RWPE2 (cell line): ENCODE results near the gene PPP2R5C.
A peak's percentile ranks its signal among the peaks of the same experiment; 100 is the strongest.
"Not testable (repeated sequence)": the region's sequence is repeated elsewhere in the genome, so short reads cannot be mapped to it uniquely, and the experiment has no call there.

Source experiments
- ATAC-seq: fragments of 200-7000 bp; cut with Tn5 transposase; 3 replicates; pipeline ENCODE4 v1.9.1; 2021; ENCODE audit warnings: low read depth
- DNase-seq: peaks from one replicate; pipeline ENCODE4 v3.0.0-alpha.2; 2020; ENCODE audit warnings: low spot score
- H3K27ac ChIP-seq: fragments of 450-650 bp; 2 replicates; pipeline ENCODE4 v1.5.1; 2017; ENCODE audit warnings: mild to moderate bottlenecking; ENCODE audit not compliant: poor library complexity, severe bottlenecking
- H3K27me3 ChIP-seq: fragments of 250-450 bp; sonication (Bioruptor Pico); 2 replicates; pipeline ENCODE4 v1.5.1; 2021; ENCODE audit warnings: mild to moderate bottlenecking, moderate library complexity; ENCODE audit not compliant: insufficient read depth, poor library complexity, severe bottlenecking
- H3K36me3 ChIP-seq: fragments of 250-450 bp; sonication (Bioruptor Pico); 2 replicates; pipeline ENCODE4 v1.5.1; 2020; ENCODE audit warnings: low read depth, mild to moderate bottlenecking, moderate library complexity
- H3K4me1 ChIP-seq: fragments of 250-450 bp; sonication (Bioruptor Pico); 2 replicates; pipeline ENCODE4 v1.5.1; 2021; ENCODE audit warnings: mild to moderate bottlenecking, moderate library complexity; ENCODE audit not compliant: insufficient read depth, poor library complexity, severe bottlenecking
- H3K4me3 ChIP-seq: fragments of 250-450 bp; sonication (Bioruptor Pico); 2 replicates; pipeline ENCODE4 v1.5.1; 2021; ENCODE audit warnings: mild to moderate bottlenecking, moderate library complexity; ENCODE audit not compliant: severe bottlenecking
- H3K9me3 ChIP-seq: fragments of 250-450 bp; sonication (Bioruptor Pico); 2 replicates; pipeline ENCODE4 v1.5.1; 2021; ENCODE audit warnings: mild to moderate bottlenecking, moderate library complexity; ENCODE audit not compliant: severe bottlenecking
- CTCF ChIP-seq: fragments of 450-650 bp; IDR thresholded peaks from one replicate; pipeline ENCODE4 v1.5.1; 2017; ENCODE audit warnings: mild to moderate bottlenecking, moderate library complexity; ENCODE audit not compliant: poor library complexity, severe bottlenecking

Gene PPP2R5C

GRCh38 chr14:101970830-101971400 lies 209.4 kb downstream of the PPP2R5C start:
- Histone ChIP-seq H3K4me3 (no peak overlapping the region), H3K36me3 (peaks cover 75% of the 10 kb centered on the region), H3K9me3 (no peaks in the 10 kb centered on the region), H3K27ac (peak overlapping the region; percentile 92), H3K4me1 (peaks cover 45% of the 10 kb centered on the region), H3K27me3 (no peaks in the 10 kb centered on the region)
- no peak for TF ChIP-seq CTCF
- ATAC-seq (no peak), DNase-seq (no peak)

- H3K27me3 ChIP-seq, H3K4me3 ChIP-seq, ATAC-seq, DNase-seq, H3K9me3 ChIP-seq: not testable (repeated sequence)
- Histone ChIP-seq H3K4me1 (peaks cover 44% of the 10 kb centered on the region), H3K27ac (peak overlapping the region; percentile 92), H3K36me3 (peaks cover 75% of the 10 kb centered on the region)
Measured at GRCh38 chr14:101971458-101971857, 209.9 kb downstream of the PPP2R5C start.

DNA sequence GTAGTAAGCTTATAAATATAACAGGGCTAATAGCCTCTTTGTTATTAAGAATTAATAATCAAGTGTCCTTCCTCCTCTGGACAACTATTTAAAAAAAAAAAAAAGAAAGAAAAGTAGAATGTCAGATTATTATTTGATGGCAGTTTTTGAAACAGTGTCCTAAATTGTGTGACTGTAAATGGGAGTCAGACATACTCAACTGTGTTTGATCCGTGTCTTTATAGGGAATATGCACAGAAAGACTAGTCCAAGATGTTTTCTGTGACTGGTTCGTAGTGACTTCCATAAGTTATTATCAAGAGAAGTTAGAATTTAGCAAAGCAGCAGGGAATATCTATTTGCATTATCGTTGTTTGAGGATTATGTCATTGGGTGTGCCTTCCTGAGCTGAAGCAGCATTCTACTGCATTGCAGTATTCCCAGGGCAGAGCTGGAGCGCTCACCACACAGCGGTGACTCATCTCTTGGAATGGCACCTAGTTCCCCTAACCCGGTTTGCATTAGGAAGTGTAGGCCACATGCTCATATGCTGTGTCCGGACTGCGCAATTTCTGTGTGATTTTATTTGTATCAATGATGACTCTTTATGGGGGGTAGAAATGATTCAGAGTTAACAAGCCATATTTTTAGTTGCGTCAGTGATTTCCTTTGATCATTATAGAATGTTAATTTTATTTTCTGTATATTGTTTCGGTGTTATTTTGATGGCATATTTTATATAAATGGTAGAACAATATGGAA lies 210.8 kb downstream of the PPP2R5C start:
- H3K4me1 ChIP-seq = peaks cover 36% of the 10 kb centered on the region
- H3K4me3 ChIP-seq = no peak overlapping the region
- no peaks in the 10 kb centered on the region for H3K27me3 ChIP-seq
- H3K9me3 ChIP-seq = no peaks in the 10 kb centered on the region
- ATAC-seq = peak; percentile 100
- peak; percentile 99 for DNase-seq
- no peak for TF ChIP-seq CTCF
- H3K36me3 ChIP-seq = peaks cover 76% of the 10 kb centered on the region
- H3K27ac ChIP-seq = peak overlapping the region; percentile 92

DNA sequence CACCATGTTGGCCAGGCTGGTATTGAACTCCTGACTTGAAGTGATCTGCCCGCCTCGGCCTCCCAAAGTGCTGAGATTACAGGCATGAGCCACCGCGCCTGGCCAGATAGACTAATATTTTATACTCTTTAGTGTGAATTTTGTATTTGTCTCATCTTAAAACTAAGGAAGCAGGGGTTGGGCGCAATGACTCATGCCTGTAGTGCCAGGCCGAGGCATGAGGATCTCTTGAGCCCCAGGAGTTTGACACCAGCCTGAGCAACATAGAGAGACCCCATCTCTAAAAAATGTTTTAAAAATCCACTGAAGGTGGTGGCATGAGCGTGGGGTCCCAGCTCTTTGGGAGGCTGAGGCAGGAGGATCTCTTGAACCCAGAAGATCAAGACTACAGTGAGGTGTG lies 211.8 kb downstream of the PPP2R5C start:
- peak overlapping the region; percentile 92 for H3K27ac ChIP-seq
- H3K36me3 ChIP-seq = peaks cover 76% of the 10 kb centered on the region
- no peak for DNase-seq
- no peak overlapping the region for H3K4me3 ChIP-seq
- no peak for ATAC-seq
- no peaks in the 10 kb centered on the region for H3K27me3 ChIP-seq
- H3K4me1 ChIP-seq = peaks cover 36% of the 10 kb centered on the region
- no peak for TF ChIP-seq CTCF
- H3K9me3 ChIP-seq = no peaks in the 10 kb centered on the region

GRCh38 chr14:101975231-101975630 lies 213.7 kb downstream of the PPP2R5C start:
- Histone ChIP-seq H3K27ac (peak overlapping the region; percentile 92), H3K36me3 (peaks cover 78% of the 10 kb centered on the region), H3K27me3 (no peaks in the 10 kb centered on the region), H3K4me1 (peaks cover 55% of the 10 kb centered on the region), H3K4me3 (no peak overlapping the region), H3K9me3 (no peaks in the 10 kb centered on the region)
- ATAC-seq (no peak), DNase-seq (no peak)
- no peak for TF ChIP-seq CTCF
